Measurements from ENCODE around the gene SOX5. TPM values are rescaled to one million over a fixed set of nuclear protein-coding genes. Genes with fewer than 3 reads are reported as not detected.
"Not testable (repeated sequence)": the region's sequence is repeated elsewhere in the genome, so short reads cannot be mapped to it uniquely, and the experiment has no call there.

The SOX5 gene
- total and polyA plus RNA-seq, 2 donors = 0.64 to 2.0 TPM

DNA sequence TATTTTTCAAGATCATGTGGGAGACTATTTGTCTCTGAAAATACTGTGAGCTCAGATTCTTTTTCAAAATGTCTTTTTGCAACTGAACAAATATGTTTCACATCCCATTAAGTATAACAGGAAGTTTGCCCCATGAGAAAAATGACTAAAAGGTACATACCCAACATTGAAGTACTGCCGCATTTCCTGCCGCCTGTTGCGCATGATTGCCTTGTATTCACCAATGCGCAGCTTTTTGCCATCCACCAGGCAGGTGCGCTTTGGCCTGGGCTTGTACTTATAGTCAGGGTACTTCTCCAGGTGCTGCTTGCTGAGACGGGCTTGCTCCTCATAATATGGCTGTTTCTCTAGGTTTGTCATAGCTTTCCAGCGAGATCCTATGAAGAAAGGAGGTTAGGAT is 413.2 kb downstream of the SOX5 start:
- 94% methylated on average over 7 of the region's 7 CpGs for WGBS
- no peaks in the 10 kb centered on the region for H3K4me1 ChIP-seq (ENCODE audit: control insufficient read depth in 2 of 2, insufficient read depth in 2 of 2, low read length in 2 of 2)
- H3K9me3 ChIP-seq (ENCODE audit: control insufficient read depth in 2 of 2, insufficient read depth in 1 of 2, low read length in 1 of 2) = no peaks in the 10 kb centered on the region
- DNase-seq (ENCODE audit: low read depth in 6 of 9, low spot score in 9 of 9) = no peak
- H3K27me3 ChIP-seq (ENCODE audit: control insufficient read depth in 2 of 2, insufficient read depth in 1 of 2, low read length in 1 of 2) = no peaks in the 10 kb centered on the region
- no peak overlapping the region for H3K27ac ChIP-seq (ENCODE audit: low read depth in 1 of 2, low read length in 1 of 2)
- H3K4me3 ChIP-seq (ENCODE audit: low read length in 2 of 2) = no peak overlapping the region
- no peaks in the 10 kb centered on the region for H3K36me3 ChIP-seq (ENCODE audit: control insufficient read depth in 2 of 2, insufficient read depth in 2 of 2, low read length in 1 of 2)

GRCh38 chr12:23535441-23535840 is 414.0 kb downstream of the SOX5 start:
- Histone ChIP-seq H3K27me3 (ENCODE audit: control insufficient read depth in 2 of 2, insufficient read depth in 1 of 2, low read length in 1 of 2) (no peaks in the 10 kb centered on the region), H3K9me3 (ENCODE audit: control insufficient read depth in 2 of 2, insufficient read depth in 1 of 2, low read length in 1 of 2) (no peaks in the 10 kb centered on the region), H3K4me3 (ENCODE audit: low read length in 2 of 2) (no peak overlapping the region), H3K36me3 (ENCODE audit: control insufficient read depth in 2 of 2, insufficient read depth in 2 of 2, low read length in 1 of 2) (no peaks in the 10 kb centered on the region), H3K27ac (ENCODE audit: low read depth in 1 of 2, low read length in 1 of 2) (no peak overlapping the region), H3K4me1 (ENCODE audit: control insufficient read depth in 2 of 2, insufficient read depth in 2 of 2, low read length in 2 of 2) (no peaks in the 10 kb centered on the region)
- no peak for DNase-seq (ENCODE audit: low read depth in 6 of 9, low spot score in 9 of 9)
- WGBS = 88% methylated on average over 1 of the region's 1 CpG

GRCh38 chr12:23534196-23534595 is 415.3 kb downstream of the SOX5 start:
- no peaks in the 10 kb centered on the region for H3K4me1 ChIP-seq (ENCODE audit: control insufficient read depth in 2 of 2, insufficient read depth in 2 of 2, low read length in 2 of 2)
- no peaks in the 10 kb centered on the region for H3K9me3 ChIP-seq (ENCODE audit: control insufficient read depth in 2 of 2, insufficient read depth in 1 of 2, low read length in 1 of 2)
- no peaks in the 10 kb centered on the region for H3K27me3 ChIP-seq (ENCODE audit: control insufficient read depth in 2 of 2, insufficient read depth in 1 of 2, low read length in 1 of 2)
- H3K36me3 ChIP-seq (ENCODE audit: control insufficient read depth in 2 of 2, insufficient read depth in 2 of 2, low read length in 1 of 2) = no peaks in the 10 kb centered on the region
- 93% methylated on average over 8 of the region's 8 CpGs for WGBS
- no peak for DNase-seq (ENCODE audit: low read depth in 6 of 9, low spot score in 9 of 9)
- H3K4me3 ChIP-seq (ENCODE audit: low read length in 2 of 2) = no peak overlapping the region
- H3K27ac ChIP-seq (ENCODE audit: low read depth in 1 of 2, low read length in 1 of 2) = no peak overlapping the region

DNA sequence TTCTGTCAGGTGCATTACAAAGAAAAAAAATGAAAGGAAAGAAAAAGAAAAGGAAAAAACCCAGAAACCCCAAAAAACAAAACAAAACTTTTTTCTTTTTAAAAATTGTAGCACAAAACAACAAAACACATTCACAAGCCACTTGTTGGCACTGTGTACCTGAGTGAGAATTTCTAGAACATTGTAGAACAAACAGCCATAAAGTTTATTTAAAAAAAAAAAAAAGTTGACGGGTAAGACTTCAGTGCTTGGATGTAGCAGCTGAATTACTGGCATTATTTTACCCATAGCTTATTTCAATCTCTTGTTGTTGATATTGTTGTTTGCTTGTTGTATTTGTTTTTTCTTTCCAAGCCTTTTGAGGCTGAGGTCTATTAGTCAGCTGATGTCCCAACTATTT is 415.8 kb downstream of the SOX5 start:
- Histone ChIP-seq H3K4me1 (ENCODE audit: control insufficient read depth in 2 of 2, insufficient read depth in 2 of 2, low read length in 2 of 2) (no peaks in the 10 kb centered on the region), H3K27ac (ENCODE audit: low read depth in 1 of 2, low read length in 1 of 2) (no peak overlapping the region), H3K9me3 (ENCODE audit: control insufficient read depth in 2 of 2, insufficient read depth in 1 of 2, low read length in 1 of 2) (no peaks in the 10 kb centered on the region), H3K27me3 (ENCODE audit: control insufficient read depth in 2 of 2, insufficient read depth in 1 of 2, low read length in 1 of 2) (no peaks in the 10 kb centered on the region), H3K4me3 (ENCODE audit: low read length in 2 of 2) (no peak overlapping the region), H3K36me3 (ENCODE audit: control insufficient read depth in 2 of 2, insufficient read depth in 2 of 2, low read length in 1 of 2) (no peaks in the 10 kb centered on the region)
- WGBS = 100% methylated on average over 1 of the region's 1 CpG
- DNase-seq (ENCODE audit: low read depth in 6 of 9, low spot score in 9 of 9) = no peak

DNA sequence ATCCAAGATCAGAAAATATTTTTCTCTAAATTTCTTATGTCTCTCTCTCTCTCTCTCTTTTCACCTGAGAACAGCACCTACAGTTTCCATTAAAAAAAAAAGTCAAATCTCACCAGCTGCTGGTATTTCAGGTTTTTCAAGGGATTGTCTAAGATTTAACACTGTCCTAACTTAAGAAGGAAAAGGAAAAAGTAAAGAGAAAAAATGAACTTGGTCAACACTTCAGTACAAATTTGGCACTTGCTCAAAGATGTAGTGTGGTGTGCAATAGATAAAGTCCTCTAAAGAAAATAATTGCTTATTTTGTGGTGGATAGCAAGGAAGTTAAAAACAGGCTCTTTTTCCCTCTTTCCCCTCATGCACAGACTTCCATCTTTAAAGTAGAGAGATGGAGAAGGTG is 416.2 kb downstream of the SOX5 start:
- Histone ChIP-seq H3K27me3 (ENCODE audit: control insufficient read depth in 2 of 2, insufficient read depth in 1 of 2, low read length in 1 of 2) (no peaks in the 10 kb centered on the region), H3K4me3 (ENCODE audit: low read length in 2 of 2) (no peak overlapping the region), H3K4me1 (ENCODE audit: control insufficient read depth in 2 of 2, insufficient read depth in 2 of 2, low read length in 2 of 2) (no peaks in the 10 kb centered on the region), H3K27ac (ENCODE audit: low read depth in 1 of 2, low read length in 1 of 2) (no peak overlapping the region), H3K9me3 (ENCODE audit: control insufficient read depth in 2 of 2, insufficient read depth in 1 of 2, low read length in 1 of 2) (no peaks in the 10 kb centered on the region), H3K36me3 (ENCODE audit: control insufficient read depth in 2 of 2, insufficient read depth in 2 of 2, low read length in 1 of 2) (no peaks in the 10 kb centered on the region)
- DNase-seq (ENCODE audit: low read depth in 6 of 9, low spot score in 9 of 9) = no peak

- no peak overlapping the region for H3K27ac ChIP-seq (ENCODE audit: low read depth in 1 of 2, low read length in 1 of 2)
Measured at GRCh38 chr12:23528316-23528715, 421.2 kb downstream of the SOX5 start.

DNA sequence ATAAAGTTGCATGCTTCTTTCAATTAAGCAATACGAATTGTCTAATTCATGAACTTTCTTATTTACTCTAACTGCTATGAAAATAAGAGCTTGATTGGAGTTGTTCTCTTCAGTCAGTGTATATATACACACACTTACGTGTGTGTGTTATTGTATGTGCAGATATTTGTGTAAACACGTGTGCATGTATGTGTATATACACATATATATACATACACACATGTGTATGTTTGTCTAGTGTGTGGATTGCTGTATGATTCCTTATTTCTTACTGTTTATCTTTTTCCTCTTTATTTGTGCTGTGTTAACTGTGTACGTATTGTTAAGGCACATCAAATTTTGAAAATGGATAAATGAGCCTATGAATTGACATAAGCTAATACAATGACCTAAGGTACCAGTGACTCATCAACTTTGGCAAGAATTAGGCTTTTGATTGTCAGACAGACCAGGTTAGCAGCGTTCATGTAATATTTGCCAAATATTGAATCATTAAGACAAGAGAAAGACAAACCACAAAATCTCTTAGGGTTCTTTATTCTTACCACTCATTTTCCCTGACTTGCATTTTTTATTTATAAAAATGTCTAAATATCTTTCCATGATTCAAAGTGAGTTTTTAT is 423.9 kb downstream of the SOX5 start:
- 93% methylated on average over 5 of the region's 5 CpGs for WGBS
- Histone ChIP-seq H3K4me1 (ENCODE audit: control insufficient read depth in 2 of 2, insufficient read depth in 2 of 2, low read length in 2 of 2) (no peaks in the 10 kb centered on the region), H3K9me3 (ENCODE audit: control insufficient read depth in 2 of 2, insufficient read depth in 1 of 2, low read length in 1 of 2) (no peaks in the 10 kb centered on the region), H3K27ac (ENCODE audit: low read depth in 1 of 2, low read length in 1 of 2) (no peak overlapping the region), H3K27me3 (ENCODE audit: control insufficient read depth in 2 of 2, insufficient read depth in 1 of 2, low read length in 1 of 2) (no peaks in the 10 kb centered on the region), H3K36me3 (ENCODE audit: control insufficient read depth in 2 of 2, insufficient read depth in 2 of 2, low read length in 1 of 2) (no peaks in the 10 kb centered on the region), H3K4me3 (ENCODE audit: low read length in 2 of 2) (no peak overlapping the region)
- DNase-seq (ENCODE audit: low read depth in 6 of 9, low spot score in 9 of 9) = no peak

More at GRCh38 chr12:23528316-23528715, 421.2 kb downstream of the SOX5 start:
- Histone ChIP-seq H3K4me3 (ENCODE audit: low read length in 2 of 2) (no peak overlapping the region), H3K36me3 (ENCODE audit: control insufficient read depth in 2 of 2, insufficient read depth in 2 of 2, low read length in 1 of 2) (no peaks in the 10 kb centered on the region), H3K27me3 (ENCODE audit: control insufficient read depth in 2 of 2, insufficient read depth in 1 of 2, low read length in 1 of 2) (no peaks in the 10 kb centered on the region), H3K9me3 (ENCODE audit: control insufficient read depth in 2 of 2, insufficient read depth in 1 of 2, low read length in 1 of 2) (no peaks in the 10 kb centered on the region), H3K4me1 (ENCODE audit: control insufficient read depth in 2 of 2, insufficient read depth in 2 of 2, low read length in 2 of 2) (no peaks in the 10 kb centered on the region)
- no peak for DNase-seq (ENCODE audit: low read depth in 6 of 9, low spot score in 9 of 9)
- WGBS = 98% methylated on average over 1 of the region's 1 CpG

GRCh38 chr12:23523339-23523738 is 426.1 kb downstream of the SOX5 start:
- H3K36me3 ChIP-seq (ENCODE audit: control insufficient read depth in 2 of 2, insufficient read depth in 2 of 2, low read length in 1 of 2) = no peaks in the 10 kb centered on the region
- H3K4me3 ChIP-seq (ENCODE audit: low read length in 2 of 2) = no peak overlapping the region
- H3K27me3 ChIP-seq (ENCODE audit: control insufficient read depth in 2 of 2, insufficient read depth in 1 of 2, low read length in 1 of 2) = no peaks in the 10 kb centered on the region
- DNase-seq (ENCODE audit: low read depth in 6 of 9, low spot score in 9 of 9) = no peak
- no peak overlapping the region for H3K27ac ChIP-seq (ENCODE audit: low read depth in 1 of 2, low read length in 1 of 2)
- no peaks in the 10 kb centered on the region for H3K4me1 ChIP-seq (ENCODE audit: control insufficient read depth in 2 of 2, insufficient read depth in 2 of 2, low read length in 2 of 2)
- 96% methylated on average over 2 of the region's 2 CpGs for WGBS
- H3K9me3 ChIP-seq (ENCODE audit: control insufficient read depth in 2 of 2, insufficient read depth in 1 of 2, low read length in 1 of 2) = no peaks in the 10 kb centered on the region

GRCh38 chr12:23519444-23519843 is 430.0 kb downstream of the SOX5 start:
- H3K27ac ChIP-seq (ENCODE audit: low read depth in 1 of 2, low read length in 1 of 2); H3K9me3 ChIP-seq (ENCODE audit: control insufficient read depth in 2 of 2, insufficient read depth in 1 of 2, low read length in 1 of 2); H3K36me3 ChIP-seq (ENCODE audit: control insufficient read depth in 2 of 2, insufficient read depth in 2 of 2, low read length in 1 of 2); H3K4me3 ChIP-seq (ENCODE audit: low read length in 2 of 2); DNase-seq (ENCODE audit: low read depth in 6 of 9, low spot score in 9 of 9); H3K4me1 ChIP-seq (ENCODE audit: control insufficient read depth in 2 of 2, insufficient read depth in 2 of 2, low read length in 2 of 2); H3K27me3 ChIP-seq (ENCODE audit: control insufficient read depth in 2 of 2, insufficient read depth in 1 of 2, low read length in 1 of 2): not testable (repeated sequence)
- WGBS = 95% methylated on average over 1 of the region's 1 CpG

- H3K4me1 ChIP-seq (ENCODE audit: control insufficient read depth in 2 of 2, insufficient read depth in 2 of 2, low read length in 2 of 2); DNase-seq (ENCODE audit: low read depth in 6 of 9, low spot score in 9 of 9); H3K27me3 ChIP-seq (ENCODE audit: control insufficient read depth in 2 of 2, insufficient read depth in 1 of 2, low read length in 1 of 2); H3K9me3 ChIP-seq (ENCODE audit: control insufficient read depth in 2 of 2, insufficient read depth in 1 of 2, low read length in 1 of 2); H3K36me3 ChIP-seq (ENCODE audit: control insufficient read depth in 2 of 2, insufficient read depth in 2 of 2, low read length in 1 of 2); H3K4me3 ChIP-seq (ENCODE audit: low read length in 2 of 2); H3K27ac ChIP-seq (ENCODE audit: low read depth in 1 of 2, low read length in 1 of 2): not testable (repeated sequence)
- 91% methylated on average over 6 of the region's 6 CpGs for WGBS
Measured at GRCh38 chr12:23515785-23516184, 433.7 kb downstream of the SOX5 start.

All from thymus (tissue), 11 donors.